MM.1S (cell line): ENCODE results near the gene ACOXL.

Source experiments
- DNase-seq: peaks from one replicate; pipeline ENCODE4 v3.0.0-alpha.2; 2015
- H2AFZ ChIP-seq: fragments of 300-600 bp; sonication (generic); 2 replicates; pipeline ENCODE4 v1.6.0; 2016; ENCODE audit warnings: antibody characterized with exemption, low read length
- H3F3A ChIP-seq: fragments of 300-600 bp; sonication (generic); 2 replicates; pipeline ENCODE4 v1.6.1; 2016; ENCODE audit warnings: mild to moderate bottlenecking, antibody characterized with exemption, low read length, moderate library complexity, mixed read lengths; ENCODE audit not compliant: insufficient read depth
- H3K27ac ChIP-seq: fragments of 300-600 bp; sonication (generic); 2 replicates; pipeline ENCODE4 v1.5.1; 2016; ENCODE audit warnings: mild to moderate bottlenecking, low read length
- H3K27me3 ChIP-seq: fragments of 300-600 bp; sonication (generic); replicated peaks from 2 replicates; pipeline ENCODE4 v1.6.0; 2016; ENCODE audit warnings: low read length; ENCODE audit not compliant: insufficient read depth
- H3K36me3 ChIP-seq: fragments of 300-600 bp; sonication (generic); replicated peaks from 2 replicates; pipeline ENCODE4 v1.6.1; 2016; ENCODE audit warnings: mild to moderate bottlenecking, low read length, mixed read lengths; ENCODE audit not compliant: insufficient read depth
- H3K4me1 ChIP-seq: fragments of 300-600 bp; sonication (generic); 2 replicates; pipeline ENCODE4 v1.6.1; 2016; ENCODE audit warnings: low read length, mixed read lengths
- H3K4me2 ChIP-seq: fragments of 300-600 bp; sonication (generic); 2 replicates; pipeline ENCODE4 v1.6.0; 2016; ENCODE audit warnings: low read depth, low read length
- H3K4me3 ChIP-seq: fragments of 300-600 bp; sonication (generic); 2 replicates; pipeline ENCODE4 v1.5.1; 2016; ENCODE audit warnings: low read length, mixed read lengths
- H3K79me2 ChIP-seq: fragments of 300-600 bp; sonication (generic); 2 replicates; pipeline ENCODE4 v1.6.1; 2016; ENCODE audit warnings: mixed run types, low read length, mixed read lengths
- H3K9ac ChIP-seq: fragments of 300-600 bp; sonication (generic); 2 replicates; pipeline ENCODE4 v1.6.1; 2016; ENCODE audit warnings: low read length, mixed read lengths
- H3K9me2 ChIP-seq: fragments of 300-600 bp; sonication (generic); replicated peaks from 2 replicates; pipeline ENCODE4 v1.6.1; 2016; ENCODE audit warnings: mild to moderate bottlenecking, low read length, mixed read lengths; ENCODE audit not compliant: insufficient read depth
- H3K9me3 ChIP-seq: fragments of 300-600 bp; sonication (generic); replicated peaks from 2 replicates; pipeline ENCODE4 v1.6.1; 2016; ENCODE audit warnings: mild to moderate bottlenecking, low read length, mixed read lengths; ENCODE audit not compliant: insufficient read depth
- H4K20me1 ChIP-seq: fragments of 300-600 bp; sonication (generic); 2 replicates; pipeline ENCODE4 v1.6.1; 2016; ENCODE audit warnings: mild to moderate bottlenecking, low read length, moderate library complexity, mixed read lengths; ENCODE audit not compliant: insufficient read depth
- EZH2 ChIP-seq: fragments of 300-600 bp; sonication (generic); optimal IDR thresholded peaks from 2 replicates; pipeline ENCODE3; 2017; ENCODE audit warnings: low read depth, mild to moderate bottlenecking, antibody characterized with exemption, low read length, mixed read lengths
- EZH2phosphoT487 ChIP-seq: fragments of 300-600 bp; sonication (generic); IDR thresholded peaks from 2 replicates; pipeline ENCODE4 v1.6.1; 2018; ENCODE audit warnings: antibody characterized with exemption, low read length
- TF ChIP-seq, protein P1 (sequence below): fragments of 300-600 bp; sonication (generic); IDR thresholded peaks from 2 replicates; pipeline ENCODE4 v1.5.1; 2016; ENCODE audit warnings: antibody characterized with exemption, low read length, mixed read lengths

ACOXL gene

GRCh38 chr2:110946902-110947301 is 214.5 kb downstream of the ACOXL start:
- Histone ChIP-seq H3K79me2 (no peaks in the 10 kb centered on the region), H4K20me1 (no peaks in the 10 kb centered on the region)

GRCh38 chr2:110948027-110948674 is 215.8 kb downstream of the ACOXL start:
- no peaks in the 10 kb centered on the region for H3K79me2 ChIP-seq
- H3K9ac ChIP-seq: no peak overlapping the region
- H2AFZ ChIP-seq: no peak overlapping the region
- no peaks in the 10 kb centered on the region for H3K27me3 ChIP-seq
- no peak overlapping the region for H3K27ac ChIP-seq
- H3K4me1 ChIP-seq: no peaks in the 10 kb centered on the region
- no peaks in the 10 kb centered on the region for H3K9me3 ChIP-seq
- no peaks in the 10 kb centered on the region for H3F3A ChIP-seq
- H3K9me2 ChIP-seq: no peaks in the 10 kb centered on the region
- no peak for DNase-seq
- TF ChIP-seq, protein P1, sequence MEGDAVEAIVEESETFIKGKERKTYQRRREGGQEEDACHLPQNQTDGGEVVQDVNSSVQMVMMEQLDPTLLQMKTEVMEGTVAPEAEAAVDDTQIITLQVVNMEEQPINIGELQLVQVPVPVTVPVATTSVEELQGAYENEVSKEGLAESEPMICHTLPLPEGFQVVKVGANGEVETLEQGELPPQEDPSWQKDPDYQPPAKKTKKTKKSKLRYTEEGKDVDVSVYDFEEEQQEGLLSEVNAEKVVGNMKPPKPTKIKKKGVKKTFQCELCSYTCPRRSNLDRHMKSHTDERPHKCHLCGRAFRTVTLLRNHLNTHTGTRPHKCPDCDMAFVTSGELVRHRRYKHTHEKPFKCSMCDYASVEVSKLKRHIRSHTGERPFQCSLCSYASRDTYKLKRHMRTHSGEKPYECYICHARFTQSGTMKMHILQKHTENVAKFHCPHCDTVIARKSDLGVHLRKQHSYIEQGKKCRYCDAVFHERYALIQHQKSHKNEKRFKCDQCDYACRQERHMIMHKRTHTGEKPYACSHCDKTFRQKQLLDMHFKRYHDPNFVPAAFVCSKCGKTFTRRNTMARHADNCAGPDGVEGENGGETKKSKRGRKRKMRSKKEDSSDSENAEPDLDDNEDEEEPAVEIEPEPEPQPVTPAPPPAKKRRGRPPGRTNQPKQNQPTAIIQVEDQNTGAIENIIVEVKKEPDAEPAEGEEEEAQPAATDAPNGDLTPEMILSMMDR: no peak
- H3K4me3 ChIP-seq: no peak overlapping the region
- H4K20me1 ChIP-seq: no peaks in the 10 kb centered on the region
- no peaks in the 10 kb centered on the region for H3K36me3 ChIP-seq
- no peak overlapping the region for H3K4me2 ChIP-seq

More at GRCh38 chr2:110946902-110947301, 214.5 kb downstream of the ACOXL start:
- no peaks in the 10 kb centered on the region for H3K36me3 ChIP-seq
- no peak overlapping the region for H3K9ac ChIP-seq
- H3K4me1 ChIP-seq: no peaks in the 10 kb centered on the region
- no peaks in the 10 kb centered on the region for H3K9me2 ChIP-seq
- H3F3A ChIP-seq: no peaks in the 10 kb centered on the region
- no peak overlapping the region for H3K4me3 ChIP-seq
- no peaks in the 10 kb centered on the region for H3K9me3 ChIP-seq
- no peak overlapping the region for H3K27ac ChIP-seq
- no peaks in the 10 kb centered on the region for H3K27me3 ChIP-seq
- H3K4me2 ChIP-seq: no peak overlapping the region
- TF ChIP-seq, protein P1: no peak
- TF ChIP-seq EZH2: no peak
- no peak for TF ChIP-seq EZH2phosphoT487
- DNase-seq: no peak
- H2AFZ ChIP-seq: no peak overlapping the region

GRCh38 chr2:110950281-110950680 is 217.9 kb downstream of the ACOXL start:
- H3K36me3 ChIP-seq: no peaks in the 10 kb centered on the region

More at GRCh38 chr2:110950281-110950680, 217.9 kb downstream of the ACOXL start:
- H3K9ac ChIP-seq: no peak overlapping the region
- no peaks in the 10 kb centered on the region for H3K27me3 ChIP-seq
- H2AFZ ChIP-seq: no peak overlapping the region
- TF ChIP-seq EZH2 (no peak), EZH2phosphoT487 (no peak)
- TF ChIP-seq, protein P1: no peak
- H4K20me1 ChIP-seq: no peaks in the 10 kb centered on the region
- H3K9me3 ChIP-seq: no peaks in the 10 kb centered on the region
- H3K4me1 ChIP-seq: no peaks in the 10 kb centered on the region
- no peaks in the 10 kb centered on the region for H3K79me2 ChIP-seq
- no peak overlapping the region for H3K27ac ChIP-seq
- no peaks in the 10 kb centered on the region for H3F3A ChIP-seq
- no peak overlapping the region for H3K4me2 ChIP-seq
- H3K4me3 ChIP-seq: no peak overlapping the region
- no peak for DNase-seq
- no peaks in the 10 kb centered on the region for H3K9me2 ChIP-seq
